PC-9 (cell line): Measurements from ENCODE around the gene POLDIP3. TPM values are rescaled to one million over a fixed set of nuclear protein-coding genes. Genes with fewer than 3 reads are reported as not detected.
"Not testable (repeated sequence)": the region's sequence is repeated elsewhere in the genome, so short reads cannot be mapped to it uniquely, and the experiment has no call there.

ENCODE experiments used
- BruUV-seq: library from RNA; stranded (reverse); fragments of 400-500 nt; replicated peaks from 2 replicates; lab custom pipeline; 2021; lab: Mats Ljungman, UMichigan
- CTCF ChIA-PET: fragments of 300-600 bp; sonication (Branson Sonifier 250); formaldehyde crosslinking; loops from one replicate; lab custom pipeline; 2022; ENCODE audit warnings: antibody characterized with exemption; lab: Charles Lee
- POLR2A ChIA-PET: fragments of 300-600 bp; sonication (Branson Sonifier 250); formaldehyde crosslinking; loops from one replicate; lab custom pipeline; 2022; ENCODE audit warnings: antibody characterized with exemption; ENCODE audit not compliant: unreplicated experiment; lab: Charles Lee
- DNase-seq, 2 experiments: peaks; one replicate each; pipeline versions ENCODE4 v3.0.0 to v3.0.0-alpha.2; 2015 to 2022; ENCODE audit warnings: mixed read lengths in 1 of 2
- H2AFZ ChIP-seq: fragments of 200-600 bp; sonication (generic); 2 replicates; pipeline ENCODE4 v1.8.1; 2017; ENCODE audit warnings: antibody characterized with exemption
- H3F3A ChIP-seq: fragments of 200-600 bp; sonication (generic); 2 replicates; pipeline ENCODE4 v1.8.1; 2017; ENCODE audit warnings: antibody characterized with exemption, mild to moderate bottlenecking, low read depth; ENCODE audit not compliant: insufficient read depth
- H3K27ac ChIP-seq: fragments of 200-600 bp; sonication (generic); 2 replicates; pipeline ENCODE4 v1.6.1; 2016; ENCODE audit warnings: mixed run types
- H3K27me3 ChIP-seq: fragments of 200-600 bp; sonication (generic); 2 replicates; pipeline ENCODE4 v1.6.1; 2016; ENCODE audit warnings: low read depth, mixed run types; ENCODE audit not compliant: insufficient read depth
- H3K36me3 ChIP-seq: fragments of 200-600 bp; sonication (generic); 2 replicates; pipeline ENCODE4 v1.6.1; 2016; ENCODE audit warnings: low read depth, mixed run types
- H3K4me1 ChIP-seq: fragments of 200-600 bp; sonication (generic); replicated peaks from 2 replicates; pipeline ENCODE4 v1.6.1; 2016; ENCODE audit warnings: mixed run types; ENCODE audit not compliant: insufficient read depth
- H3K4me2 ChIP-seq: fragments of 200-600 bp; sonication (generic); 2 replicates; pipeline ENCODE4 v1.6.1; 2017; ENCODE audit warnings: mixed run types
- H3K4me3 ChIP-seq: fragments of 200-600 bp; sonication (generic); 2 replicates; pipeline ENCODE4 v1.6.1; 2016; ENCODE audit warnings: mixed run types
- H3K79me2 ChIP-seq: fragments of 200-600 bp; sonication (generic); 2 replicates; pipeline ENCODE4 v1.6.1; 2017; ENCODE audit warnings: low read depth, mixed run types
- H3K9me2 ChIP-seq: fragments of 200-600 bp; sonication (generic); 2 replicates; pipeline ENCODE4 v1.8.1; 2017; ENCODE audit warnings: mild to moderate bottlenecking; ENCODE audit not compliant: insufficient read depth
- H3K9me3 ChIP-seq: fragments of 200-600 bp; sonication (generic); 2 replicates; pipeline ENCODE4 v1.8.1; 2016; ENCODE audit warnings: low read depth; ENCODE audit not compliant: insufficient read depth
- H4K20me1 ChIP-seq: fragments of 200-600 bp; sonication (generic); 2 replicates; pipeline ENCODE4 v1.8.1; 2017; ENCODE audit not compliant: insufficient read depth
- CTCF ChIP-seq: fragments of 200-600 bp; sonication (generic); conservative IDR thresholded peaks from 2 replicates; pipeline ENCODE4 v1.6.1; 2017; ENCODE audit warnings: mixed run types, antibody characterized with exemption, mild to moderate bottlenecking, moderate library complexity
- EZH2 ChIP-seq: fragments of 200-600 bp; sonication (generic); IDR thresholded peaks from 2 replicates; pipeline ENCODE4 v1.8.0; 2017; ENCODE audit warnings: antibody characterized with exemption, low read depth
- intact Hi-C: fragments of 100-400 bp; cut with micrococcal nuclease; formaldehyde crosslinking; loops from one replicate; pipeline ENCODE4 v1.10.0; 2022; ENCODE audit not compliant: unreplicated experiment
- total RNA-seq: library from RNA; stranded (reverse); gene quantifications from 2 replicates; pipeline ENCODE4 v1.2.3, GENCODE V29; 2021

The POLDIP3 gene
- total RNA-seq, 1 experiment from 2014 or later: 62.9 TPM

DNA sequence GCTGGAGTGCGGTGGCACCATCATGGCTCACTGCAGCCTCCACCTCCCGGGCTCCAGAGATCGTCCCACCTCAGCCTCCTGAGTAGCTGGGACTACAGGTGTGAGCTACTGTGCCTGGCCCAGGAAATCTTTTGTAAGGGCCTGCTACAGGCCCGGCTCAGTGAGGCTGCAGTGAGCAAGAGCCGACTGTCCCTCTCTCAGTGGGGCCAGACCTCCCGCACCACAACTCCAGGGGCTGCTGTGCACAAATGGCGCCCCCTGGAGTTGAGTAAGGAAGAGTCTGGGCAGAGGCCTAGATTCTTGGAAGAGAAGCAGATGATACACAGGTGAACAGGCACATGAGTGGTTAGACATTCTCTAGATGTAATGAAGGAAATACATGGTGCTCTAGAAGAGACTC is 53.9 kb downstream of the POLDIP3 start:
- Histone ChIP-seq H3K4me1 (no peaks in the 10 kb centered on the region), H3K36me3 (no peaks in the 10 kb centered on the region), H3K4me3 (no peak overlapping the region), H3K27ac (no peak overlapping the region), H3K4me2 (no peak overlapping the region), H3F3A (peaks cover 14% of the 10 kb centered on the region; the same call in 1 of the 2 replicates), H3K27me3 (no peaks in the 10 kb centered on the region), H3K79me2 (no peaks in the 10 kb centered on the region), H3K9me2 (no peaks in the 10 kb centered on the region), H4K20me1 (peaks cover 4% of the 10 kb centered on the region; the same call in 1 of the 2 replicates), H2AFZ (no peak overlapping the region), H3K9me3 (no peaks in the 10 kb centered on the region)
- intact Hi-C loops: no loop called here
- TF ChIP-seq EZH2 (no peak), CTCF (peak; percentile 61; the same call in 1 of the 2 replicates)
- ChIA-PET POLR2A (interaction anchor here (0.5 kb wide), 2 partner anchors 24 to 54 kb away, joined by 3 to 7 read pairs; partner anchors contain the start of gene POLDIP3), CTCF (interaction anchor here (0.5 to 0.6 kb wide), 2 partner anchors 115 to 798 kb away, joined by 5 to 7 read pairs; no protein-coding TSS in a partner anchor)
- DNase-seq: no peak
- BruUV-seq: no TSS peak

DNA sequence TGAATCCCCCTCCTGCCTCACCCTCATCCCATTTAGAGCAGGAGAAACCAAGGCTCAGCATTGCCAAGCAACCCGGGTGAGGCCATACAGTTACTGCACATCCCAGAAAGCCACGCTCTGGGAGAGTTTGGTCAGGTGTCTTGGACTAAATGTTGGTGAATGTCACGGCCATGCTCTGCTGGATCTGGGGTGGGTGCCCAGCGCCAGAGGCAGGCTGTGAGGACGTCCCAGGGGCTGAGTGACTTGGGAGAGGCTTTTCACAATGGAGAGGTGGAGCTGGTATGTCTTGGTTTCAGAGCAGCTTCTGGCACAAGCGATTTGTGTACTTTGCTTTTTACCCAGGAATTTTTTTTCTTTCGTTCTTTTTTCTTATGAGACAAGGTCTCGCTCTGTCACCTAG is 54.3 kb downstream of the POLDIP3 start:
- Histone ChIP-seq H3K4me3 (no peak overlapping the region), H3K36me3 (no peaks in the 10 kb centered on the region), H3K4me2 (no peak overlapping the region), H3K9me2 (no peaks in the 10 kb centered on the region), H3F3A (peaks cover 14% of the 10 kb centered on the region; the same call in 1 of the 2 replicates), H3K9me3 (no peaks in the 10 kb centered on the region), H3K27me3 (no peaks in the 10 kb centered on the region), H4K20me1 (peaks cover 4% of the 10 kb centered on the region; the same call in 1 of the 2 replicates), H3K4me1 (no peaks in the 10 kb centered on the region), H3K27ac (no peak overlapping the region), H3K79me2 (no peaks in the 10 kb centered on the region), H2AFZ (no peak overlapping the region)
- DNase-seq: no peak
- TF ChIP-seq EZH2 (no peak), CTCF (no peak)
- BruUV-seq: no TSS peak
- ChIA-PET POLR2A (interaction anchor here (0.6 kb wide), 1 partner anchor 614 kb away, joined by 4 read pairs; the partner anchor contains the start of gene CENPM), CTCF (no interaction called here)
- intact Hi-C loops: no loop called here

- POLR2A ChIA-PET: no interaction called here
- Histone ChIP-seq H3K79me2 (no peaks in the 10 kb centered on the region), H2AFZ (no peak within 1 kb of the TSS), H3K4me3 (peak within 1 kb of the TSS; percentile 44; the same call in 1 of the 2 replicates), H4K20me1 (no peaks in the 10 kb centered on the region), H3K27me3 (no peaks in the 10 kb centered on the region), H3K36me3 (no peaks in the 10 kb centered on the region), H3F3A (peaks cover 5% of the 10 kb centered on the region; the same call in 1 of the 2 replicates), H3K4me2 (peak within 1 kb of the TSS; percentile 67), H3K4me1 (no peaks in the 10 kb centered on the region), H3K9me3 (no peaks in the 10 kb centered on the region), H3K9me2 (no peaks in the 10 kb centered on the region), H3K27ac (no peak within 1 kb of the TSS)
- intact Hi-C loops: loop anchor here (2.0 kb wide), 1 partner anchor 21 kb away; no protein-coding TSS in a partner anchor
- TF ChIP-seq EZH2: no peak
- DNase-seq: peak; percentile 36 to 88
- BruUV-seq: no TSS peak
- CTCF ChIA-PET: no interaction called here
These were observed 61.0 kb downstream of the POLDIP3 start, which contains the start of gene SERHL2 for GRCh38 chr22:42553475-42554361. Gene SERHL2, plus strand, starts transcription at chr22:42553956. Its CDS starts 65 bp downstream, at chr22:42554021.

GRCh38 chr22:42552294-42552647 is 62.4 kb downstream of the POLDIP3 start:
- not testable (repeated sequence) for H3K27ac ChIP-seq, H3K4me2 ChIP-seq, H3K27me3 ChIP-seq

More at GRCh38 chr22:42552294-42552647, 62.4 kb downstream of the POLDIP3 start:
- H3F3A ChIP-seq, H4K20me1 ChIP-seq, DNase-seq, H3K4me3 ChIP-seq, POLR2A ChIA-PET, H3K9me2 ChIP-seq, BruUV-seq, H3K9me3 ChIP-seq, H2AFZ ChIP-seq, H3K36me3 ChIP-seq, H3K79me2 ChIP-seq, H3K4me1 ChIP-seq: not testable (repeated sequence)
- intact Hi-C loops: loop anchor here (2.0 kb wide), 1 partner anchor 19 kb away; no protein-coding TSS in a partner anchor
- CTCF ChIA-PET: interaction anchor here (0.6 kb wide), 3 partner anchors 35 to 197 kb away, joined by 4 to 7 read pairs (median 6); no protein-coding TSS in a partner anchor
